HG02759 (cell line): Measurements from ENCODE around the gene ZSWIM6.

Experiments
- ATAC-seq: cut with Tn5 transposase; IDR thresholded peaks from one replicate; pipeline ENCODE4 v1.9.1; 2021; ENCODE audit warnings: mild to moderate bottlenecking, moderate library complexity; ENCODE audit not compliant: unreplicated experiment

ZSWIM6 gene

GRCh38 chr5:61431923-61432620, 100.0 kb downstream of the ZSWIM6 start:
- ATAC-seq = no peak

DNA sequence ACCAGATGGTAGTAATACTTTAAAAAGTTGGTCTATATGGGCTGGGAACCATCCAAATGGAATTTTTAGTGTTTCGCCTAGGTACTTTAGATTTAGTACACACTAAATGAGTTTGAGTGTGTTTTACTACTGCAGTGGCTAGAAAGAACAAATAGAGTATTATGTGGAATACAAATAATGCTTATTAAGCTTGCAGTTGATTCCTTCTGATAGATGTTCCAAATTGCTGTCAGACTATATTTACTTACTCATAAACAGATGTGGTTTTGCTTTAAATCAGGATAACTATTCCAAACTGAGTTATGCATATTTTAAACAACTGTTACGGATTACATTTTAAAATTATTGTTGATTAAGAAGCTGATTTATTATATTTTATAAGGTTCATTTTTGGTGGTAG, 103.3 kb downstream of the ZSWIM6 start:
- ATAC-seq = no peak

DNA sequence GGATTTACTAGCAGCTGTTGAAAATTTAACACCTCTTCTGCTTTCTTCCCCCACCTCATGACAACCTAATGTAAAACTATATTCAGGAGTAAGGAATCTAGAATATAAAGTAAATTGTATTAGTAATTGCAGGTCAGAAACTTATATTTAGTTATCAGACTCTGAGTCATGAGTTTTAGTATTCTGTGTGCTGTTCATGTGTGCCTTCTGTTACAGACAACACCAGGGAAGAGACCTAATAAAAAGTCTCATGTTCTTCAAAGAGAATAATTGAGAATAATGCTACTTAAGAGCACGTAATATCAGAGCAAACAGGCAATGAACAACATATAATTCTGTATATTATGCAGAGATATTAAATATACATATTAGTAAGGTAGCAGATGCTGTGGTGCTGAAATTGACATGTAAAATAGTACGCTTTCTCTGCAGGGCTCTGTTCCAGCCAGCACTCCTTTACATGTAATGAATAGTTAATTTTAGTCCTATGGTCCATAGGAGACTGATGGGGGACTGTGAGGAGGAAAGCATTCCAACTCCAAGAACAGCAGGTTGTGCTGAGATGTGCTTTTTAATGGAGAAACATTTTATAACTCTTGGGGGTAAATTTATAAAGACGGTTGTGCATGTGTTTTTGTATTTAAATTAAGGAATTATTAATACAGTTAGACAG, 106.4 kb downstream of the ZSWIM6 start:
- no peak for ATAC-seq

DNA sequence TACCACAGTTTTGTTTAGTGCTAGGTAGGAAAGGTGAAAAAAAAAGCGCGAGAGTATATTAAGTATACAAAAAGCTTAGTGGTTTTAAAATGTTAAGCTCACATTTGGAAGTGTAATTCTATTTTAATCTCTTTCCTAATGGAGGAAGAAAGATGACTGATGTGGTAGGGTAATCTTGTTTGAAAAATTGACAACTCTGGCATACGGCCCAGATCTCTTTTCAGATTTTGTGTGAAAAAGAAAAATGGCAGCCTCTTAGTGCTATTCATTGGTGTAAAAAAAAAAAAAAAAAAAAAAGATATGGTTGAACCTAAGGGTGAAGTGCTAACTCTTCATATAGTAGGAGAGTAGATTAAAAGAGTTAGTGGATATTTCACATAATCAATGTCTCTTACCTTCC, 108.0 kb downstream of the ZSWIM6 start:
- ATAC-seq = no peak

DNA sequence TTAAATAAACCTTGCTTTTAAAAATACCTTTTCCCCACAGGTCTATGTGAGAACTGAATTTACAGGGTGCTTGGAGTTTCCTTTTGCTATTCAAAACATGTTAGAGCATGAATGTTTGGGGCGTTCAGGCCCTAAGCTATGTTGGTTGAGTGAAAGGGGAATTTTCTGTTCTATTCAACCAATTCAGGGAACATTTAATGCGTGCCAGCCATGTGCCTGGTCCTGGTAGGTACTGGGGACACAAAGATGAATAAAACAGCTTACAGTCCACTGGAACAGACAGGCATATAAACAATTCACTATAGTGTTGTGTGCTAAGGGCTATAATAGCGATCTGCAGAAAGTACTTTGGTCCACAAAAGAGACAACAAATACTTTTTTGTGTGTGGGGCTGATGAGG, 108.5 kb downstream of the ZSWIM6 start:
- no peak for ATAC-seq

- no peak for ATAC-seq
Measured at GRCh38 chr5:61441742-61442141, 109.7 kb downstream of the ZSWIM6 start.

DNA sequence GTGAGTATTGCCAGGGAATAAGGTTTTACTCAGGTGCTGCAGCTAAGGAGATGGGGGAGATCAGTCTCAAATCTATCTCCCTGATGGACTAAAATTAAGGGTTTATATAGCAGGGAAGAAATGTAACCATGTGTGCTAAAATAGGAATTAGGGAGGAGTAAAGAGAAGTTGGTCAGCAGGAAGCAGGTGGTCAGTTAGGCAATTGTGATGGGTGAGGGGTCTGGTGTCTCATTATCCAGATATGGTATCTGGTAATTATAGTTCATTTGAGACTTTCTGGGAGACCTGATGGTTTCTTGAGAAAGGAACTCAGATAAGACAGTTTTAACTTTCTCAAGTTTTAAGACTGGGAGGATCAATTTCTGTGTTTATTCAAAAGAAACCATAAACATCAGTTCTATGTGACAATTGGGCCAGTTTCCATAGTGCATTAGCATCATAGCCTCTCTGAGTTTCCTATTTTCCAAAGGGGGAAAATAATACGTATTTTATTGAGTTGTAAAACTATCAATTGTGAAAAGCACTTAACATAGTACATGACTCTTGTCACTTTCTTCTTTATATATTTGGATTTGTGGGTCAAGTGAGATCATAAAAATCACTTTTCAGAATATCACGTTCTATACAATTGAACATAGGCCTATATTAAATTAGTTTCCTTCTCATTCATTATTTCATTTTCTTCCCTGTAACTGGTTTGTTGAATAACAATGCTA, 115.9 kb downstream of the ZSWIM6 start:
- ATAC-seq = no peak

GRCh38 chr5:61449804-61450492, 117.9 kb downstream of the ZSWIM6 start:
- ATAC-seq = no peak

DNA sequence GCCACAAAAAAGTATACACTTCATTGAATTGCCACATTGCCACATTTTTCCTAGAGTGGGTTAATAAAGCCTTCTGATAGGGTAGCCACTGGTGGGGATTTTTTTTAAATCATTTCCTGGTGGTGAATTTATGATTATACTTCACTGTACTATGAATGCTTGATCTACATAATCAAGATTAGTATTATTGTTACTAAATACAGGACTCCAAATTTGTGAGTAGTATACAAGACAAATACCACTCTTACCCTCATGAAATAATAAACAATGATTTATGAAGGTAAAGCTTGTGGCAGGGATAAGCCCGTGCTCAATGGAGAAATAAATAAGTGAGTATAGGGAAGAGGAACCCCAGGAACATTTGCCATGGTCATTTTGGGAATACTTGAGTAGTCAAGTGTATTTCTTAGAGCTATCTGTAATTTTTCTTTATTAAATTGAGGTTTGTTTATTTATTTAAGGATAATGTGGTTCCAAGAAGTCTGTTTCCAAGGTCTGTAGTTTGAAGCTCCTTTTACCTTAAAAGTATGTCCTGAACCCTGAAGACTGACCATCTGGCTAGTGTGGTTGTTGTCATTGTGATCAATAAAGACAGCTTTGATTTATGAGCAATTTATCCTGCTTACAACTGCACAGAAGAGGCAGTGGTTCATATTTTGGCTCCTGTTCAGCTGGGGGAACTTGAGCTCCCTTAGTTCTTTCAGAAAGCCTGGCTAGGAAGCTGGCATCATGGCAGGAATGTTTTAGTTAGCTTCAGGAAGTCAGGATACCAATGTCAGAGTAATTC, 118.6 kb downstream of the ZSWIM6 start:
- ATAC-seq = no peak

GRCh38 chr5:61455179-61456006, 123.3 kb downstream of the ZSWIM6 start:
- ATAC-seq = no peak

- no peak for ATAC-seq
Measured at GRCh38 chr5:61460471-61460870, 128.4 kb downstream of the ZSWIM6 start.

DNA sequence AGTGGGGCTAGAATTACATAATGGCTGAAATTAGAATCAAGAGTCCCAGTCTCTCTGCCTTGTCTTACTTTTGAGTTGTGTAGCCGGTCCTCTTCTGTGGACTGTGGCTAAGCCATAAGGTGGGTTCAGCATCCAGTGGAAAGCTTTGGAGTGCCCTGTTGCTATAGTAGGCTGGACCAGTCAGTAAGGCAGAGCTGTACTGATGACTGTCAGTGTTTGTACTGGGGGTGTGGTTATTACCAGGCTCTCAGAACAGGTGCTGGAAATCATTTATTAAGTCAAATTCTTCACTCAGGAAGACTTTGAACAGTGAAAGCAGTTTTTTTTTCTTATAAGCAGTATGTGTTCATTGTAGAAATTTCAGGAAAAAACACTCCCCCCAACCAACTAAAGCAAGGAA, 129.4 kb downstream of the ZSWIM6 start:
- no peak for ATAC-seq

GRCh38 chr5:61461926-61462325, 129.9 kb downstream of the ZSWIM6 start:
- no peak for ATAC-seq

- no peak for ATAC-seq
Measured at GRCh38 chr5:61463596-61463995, 131.5 kb downstream of the ZSWIM6 start.

DNA sequence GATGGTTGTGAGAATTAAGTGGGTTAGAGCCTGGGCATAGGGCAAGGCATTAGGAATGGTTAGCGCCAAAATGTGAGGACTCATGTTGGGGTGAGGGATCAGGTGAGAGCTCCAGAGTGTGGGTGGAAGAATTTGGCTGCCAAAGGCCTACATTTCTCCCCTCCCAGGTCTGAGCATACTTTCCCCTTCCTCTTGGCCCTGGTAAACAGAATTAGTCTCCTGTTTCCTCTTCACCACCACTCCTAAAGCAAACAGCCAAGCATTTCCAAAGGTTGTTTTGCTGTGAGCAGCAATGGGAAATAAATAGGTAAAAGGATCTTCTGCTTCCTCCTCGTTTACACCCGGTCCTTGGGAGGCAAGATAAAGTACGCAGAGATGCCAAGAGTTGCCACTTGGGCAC, 132.5 kb downstream of the ZSWIM6 start:
- ATAC-seq = no peak

DNA sequence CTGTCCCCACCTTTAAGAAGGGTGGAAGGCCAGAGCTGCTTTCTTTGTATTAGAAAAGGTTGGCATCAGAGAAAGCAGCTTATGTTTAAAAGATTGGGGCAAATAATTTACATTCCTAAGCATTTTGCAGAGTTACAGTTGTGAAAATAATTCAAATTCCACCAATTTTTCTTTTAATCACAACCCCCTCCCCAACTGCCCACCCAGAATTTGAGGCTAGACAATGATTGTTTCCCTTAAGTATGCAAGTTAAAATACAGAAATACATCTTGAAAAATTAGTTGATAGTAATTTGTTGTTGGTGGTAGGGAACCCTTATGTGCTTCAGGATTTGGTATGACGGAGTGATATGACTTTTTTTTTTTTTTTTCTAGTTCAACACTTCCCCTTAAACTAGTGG, 133.0 kb downstream of the ZSWIM6 start:
- ATAC-seq = no peak

- no peak for ATAC-seq
Measured at GRCh38 chr5:61465496-61465895, 133.4 kb downstream of the ZSWIM6 start.

- no peak for ATAC-seq
Measured at GRCh38 chr5:61466017-61466416, 134.0 kb downstream of the ZSWIM6 start.

GRCh38 chr5:61467766-61468482, 135.9 kb downstream of the ZSWIM6 start:
- ATAC-seq = no peak
